K562 (cell line): Measurements from ENCODE around the gene RYR1. TPM values are rescaled to one million over a fixed set of nuclear protein-coding genes. Genes with fewer than 3 reads are reported as not detected.

Source experiments
- ARID1B ChIP-seq: fragments of 450-650 bp; IDR thresholded peaks from 2 replicates; pipeline ENCODE4 v1.6.1; 2016; ENCODE audit warnings: antibody characterized with exemption, mild to moderate bottlenecking, inconsistent platforms
- ATF2 ChIP-seq: sonication (generic); formaldehyde crosslinking; IDR thresholded peaks from 2 replicates; pipeline ENCODE4 v1.8.1; 2022; ENCODE audit warnings: missing genetic modification reagents
- BCOR ChIP-seq: fragments of 450-650 bp; IDR thresholded peaks from 2 replicates; pipeline ENCODE4 v1.6.1; 2016
- BRD4 ChIP-seq: fragments of 200-600 bp; sonication (generic); IDR thresholded peaks from 2 replicates; pipeline ENCODE4 v1.6.1; 2017; ENCODE audit warnings: inconsistent platforms
- CBFA2T3 ChIP-seq: fragments of 450-650 bp; IDR thresholded peaks from 2 replicates; pipeline ENCODE4 v1.6.1; 2017
- CCAR2 ChIP-seq: fragments of 200-400 bp; formaldehyde crosslinking; IDR thresholded peaks from 2 replicates; pipeline ENCODE4 v1.6.1; 2017; ENCODE audit warnings: mild to moderate bottlenecking, low read depth, low read length
- CREB1 ChIP-seq, 2 experiments: sonication (generic) in 1 of 2; formaldehyde crosslinking in 1 of 2; IDR thresholded peaks; 2 replicates each; pipeline versions ENCODE4 v1.6.1 to v1.8.0; 2012 to 2022; ENCODE audit warnings: inconsistent platforms in 1 of 2, mild to moderate bottlenecking in 1 of 2, missing genetic modification reagents in 1 of 2, moderate library complexity in 1 of 2
- E2F6 ChIP-seq, 2 experiments: IDR thresholded peaks; 2 replicates each; pipeline ENCODE4 v1.6.1; 2011; ENCODE audit warnings: borderline replicate concordance in 1 of 2, control low read depth in 1 of 2, low read depth in 1 of 2, low read length in 1 of 2, mild to moderate bottlenecking in 1 of 2, mixed read lengths in 1 of 2, moderate library complexity in 1 of 2; ENCODE audit not compliant: insufficient read depth in 1 of 2, insufficient read length in 1 of 2, poor library complexity in 1 of 2, severe bottlenecking in 1 of 2; ENCODE audit errors: extremely low read depth in 1 of 2
- ELK1 ChIP-seq: sonication (generic); formaldehyde crosslinking; IDR thresholded peaks from 2 replicates; pipeline ENCODE4 v1.8.1; 2022; ENCODE audit warnings: missing genetic modification reagents
- HDAC6 ChIP-seq: IDR thresholded peaks from 2 replicates; pipeline ENCODE4 v1.6.1; 2012; ENCODE audit warnings: low read depth, mild to moderate bottlenecking, control low read depth, inconsistent platforms, low read length, moderate library complexity
- HLTF ChIP-seq: fragments of 450-650 bp; IDR thresholded peaks from 2 replicates; pipeline ENCODE4 v1.6.1; 2016
- KHSRP ChIP-seq: fragments of 450-650 bp; IDR thresholded peaks from 2 replicates; pipeline ENCODE4 v1.6.1; 2017
- KLF16 ChIP-seq: IDR thresholded peaks from 2 replicates; pipeline ENCODE4 v1.6.1; 2016; ENCODE audit warnings: antibody characterized with exemption
- MAFK ChIP-seq: IDR thresholded peaks from 2 replicates; pipeline ENCODE4 v1.6.1; 2011; ENCODE audit warnings: low read length, improper control_type of control experiment
- POLR2B ChIP-seq: fragments of 450-650 bp; IDR thresholded peaks from 2 replicates; pipeline ENCODE4 v1.6.1; 2018; ENCODE audit warnings: low read depth; ENCODE audit not compliant: partially characterized antibody
- SIN3B ChIP-seq: fragments of 450-650 bp; IDR thresholded peaks from 2 replicates; pipeline ENCODE4 v1.6.1; 2017; ENCODE audit warnings: low read depth, mild to moderate bottlenecking, moderate library complexity
- SMAD3 ChIP-seq: fragments of 450-650 bp; formaldehyde crosslinking; conservative IDR thresholded peaks from 2 replicates; pipeline ENCODE4 v1.4.0; 2020; ENCODE audit warnings: mild to moderate bottlenecking
- ZBED1 ChIP-seq: IDR thresholded peaks from 2 replicates; pipeline ENCODE4 v1.6.1; 2014
- ZC3H11A ChIP-seq: IDR thresholded peaks from 2 replicates; pipeline ENCODE4 v1.6.1; 2012; ENCODE audit warnings: low read depth, low read length, improper control_type of control experiment
- ZNF395 ChIP-seq: fragments of 200-800 bp; sonication (Bioruptor generic); IDR thresholded peaks from 2 replicates; pipeline ENCODE4 v1.6.1; 2017; ENCODE audit warnings: missing genetic modification characterization, missing compliant biosample characterization
- polyA plus RNA-seq, 8 experiments: library from polyadenylated mRNA; depleted of rRNA in 4 of 8; stranded (reverse) in 5 of 8; unstranded in 3 of 8; fragments of >200 nt; fragmentation: Nextera tagmentation in 2 of 8; fragmentation: Illumina TruSeq in 1 of 8; extraction: Ambion mirVana in 2 of 8; extraction: Trizol in 1 of 8; gene quantifications; 2 replicates each; pipeline versions ENCODE4 v1.2.1 to v1.2.3, GENCODE V29; 2011 to 2014; ENCODE audit warnings: inconsistent platforms in 1 of 8, missing spikeins in 1 of 8
- total RNA-seq, 7 experiments: library from RNA; depleted of rRNA in 6 of 7; stranded (reverse); fragments of >200 nt in 6 of 7; fragmentation: Illumina TruSeq in 2 of 7; extraction: Trizol in 2 of 7; gene quantifications; 2 replicates each; pipeline versions ENCODE4 v1.2.1 to v1.2.3, GENCODE V29; 2011 to 2021; ENCODE audit warnings: low replicate concordance in 1 of 7

The RYR1 gene
- total and polyA plus RNA-seq, 9 of the 15 experiments (the other 6 are each of a cell fraction or from before 2014, with no cell fraction given): 0.11 to 7.4 (median 3.7) TPM

- TF ChIP-seq CREB1 (IDR thresholded peaks at IDR 0.05) (no peak), CREB1 (CRISPR knock-in tag; IDR thresholded peaks at IDR 0.05) (peak; percentile 60; the same call in 1 of the 2 replicates), SMAD3 (no peak), POLR2B (peak; percentile 66), ZBED1 (0 out of 2 replicates have a peak, but pooled peaks have one; percentile 49), CCAR2 (no peak), E2F6 (IDR thresholded peaks at IDR 0.05; ENCODE audit: borderline replicate concordance in 1 of 2, extremely low read depth in 1 of 2, insufficient read depth in 1 of 2, insufficient read length in 1 of 2, low read depth in 1 of 2, low read length in 1 of 2, poor library complexity in 1 of 2, severe bottlenecking in 1 of 2) (peak; percentile 98), BCOR (no peak), MAFK (no peak), ARID1B (peak; percentile 38; the same call in 1 of the 2 replicates), ELK1 (no peak), ZC3H11A (no peak), KLF16 (no peak), CBFA2T3 (no peak), SIN3B (no peak; the same call in 1 of the 2 replicates), ATF2 (CRISPR knock-in tag) (no peak), HLTF (no peak), ZNF395 (CRISPR knock-in tag) (peak; percentile 59; the same call in 1 of the 2 replicates), HDAC6 (no peak), BRD4 (no peak), KHSRP (no peak)
Observed at GRCh38 chr19:38452430-38453366, 19.2 kb downstream of the RYR1 start (continued).
